ENCODE results near the gene NOTCH1. TPM values are rescaled to one million over a fixed set of nuclear protein-coding genes. Genes with fewer than 3 reads are reported as not detected.

Gene NOTCH1
- total and polyA plus RNA-seq, 2 of the 13 experiments (the other 11 are each of a cell fraction or from before 2014, with no cell fraction given): 0.09 to 0.35 TPM

DNA sequence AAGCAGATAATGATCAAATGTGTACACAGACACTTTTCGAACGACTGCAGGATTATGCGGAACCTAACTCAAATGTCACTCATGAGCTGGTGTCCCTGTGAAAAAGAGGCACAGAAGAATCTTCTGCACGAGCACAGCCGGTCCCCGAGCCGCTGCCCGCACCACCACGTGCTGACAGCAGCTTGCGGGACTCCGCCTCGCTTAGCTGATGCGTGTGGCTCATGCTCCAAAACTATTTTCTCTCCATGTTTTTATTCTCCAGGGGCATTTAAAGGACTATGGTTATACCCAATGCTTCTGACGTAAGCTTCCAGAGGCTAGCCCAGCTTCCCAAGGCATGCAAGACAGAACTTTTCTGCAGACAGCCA lies 72.5 kb downstream of the NOTCH1 start:
- no peak overlapping the region for H3K9ac ChIP-seq (ENCODE audit: insufficient read depth, low read depth, low read length)
- FAIRE-seq: no peak
- in situ Hi-C loops (cut with HindIII; ENCODE audit: extremely low pct_ligation_motif_present, low pct_unique_long_range_greater_than_20kb) (no loop called here), intact Hi-C loops (cut with micrococcal nuclease; ENCODE audit: unreplicated experiment) (no loop called here)
- H3K79me2 ChIP-seq (ENCODE audit: insufficient read depth, low read length): peaks cover 7% of the 10 kb centered on the region
- H3K4me3 ChIP-seq (replicated peaks in 1 of 3; ENCODE audit: insufficient read depth in 1 of 3, low read depth in 2 of 3, low read length in 3 of 3): no peak overlapping the region
- H3K36me3 ChIP-seq (replicated peaks in 1 of 2; ENCODE audit: control insufficient read depth in 1 of 2, insufficient read depth in 2 of 2, low read length in 2 of 2): peaks cover 46 to 98% of the 10 kb centered on the region in 2 experiments
- no peak overlapping the region for H2AFZ ChIP-seq (ENCODE audit: low read length)
- WGBS (ENCODE audit: low lambda C conversion rate): 98% methylated on average over 14 of the region's 14 CpGs
- TF ChIP-seq ZNF550 (CRISPR knock-in tag; IDR thresholded peaks at IDR 0.05; ENCODE audit: borderline replicate concordance): no peak
- no TSS peak for BruUV-seq (replicated peaks)
- peaks cover 20% of the 10 kb centered on the region; the same call in 1 of the 2 replicates for H4K20me1 ChIP-seq (ENCODE audit: insufficient read depth, low read length)
- no peaks in the 10 kb centered on the region for H3K27me3 ChIP-seq (ENCODE audit: control insufficient read depth in 1 of 2, insufficient read depth in 2 of 2, low read length in 2 of 2)
- H3K4me2 ChIP-seq (ENCODE audit: low read depth, low read length): no peak overlapping the region
- POLR2A ChIA-PET: no interaction called here
- no peaks in the 10 kb centered on the region for H3K4me1 ChIP-seq (ENCODE audit: insufficient read depth, low read length)
- H3K27ac ChIP-seq (ENCODE audit: extremely low read length, insufficient read depth, low read length): no peak overlapping the region
- DNase-seq (ENCODE audit: low spot score): no peak
- no peak for ATAC-seq
- H3K9me3 ChIP-seq (ENCODE audit: low read length): no peaks in the 10 kb centered on the region
- CTCF ChIA-PET (ENCODE audit: low intra/inter-chr PET ratio, low total read pairs): no interaction called here

DNA sequence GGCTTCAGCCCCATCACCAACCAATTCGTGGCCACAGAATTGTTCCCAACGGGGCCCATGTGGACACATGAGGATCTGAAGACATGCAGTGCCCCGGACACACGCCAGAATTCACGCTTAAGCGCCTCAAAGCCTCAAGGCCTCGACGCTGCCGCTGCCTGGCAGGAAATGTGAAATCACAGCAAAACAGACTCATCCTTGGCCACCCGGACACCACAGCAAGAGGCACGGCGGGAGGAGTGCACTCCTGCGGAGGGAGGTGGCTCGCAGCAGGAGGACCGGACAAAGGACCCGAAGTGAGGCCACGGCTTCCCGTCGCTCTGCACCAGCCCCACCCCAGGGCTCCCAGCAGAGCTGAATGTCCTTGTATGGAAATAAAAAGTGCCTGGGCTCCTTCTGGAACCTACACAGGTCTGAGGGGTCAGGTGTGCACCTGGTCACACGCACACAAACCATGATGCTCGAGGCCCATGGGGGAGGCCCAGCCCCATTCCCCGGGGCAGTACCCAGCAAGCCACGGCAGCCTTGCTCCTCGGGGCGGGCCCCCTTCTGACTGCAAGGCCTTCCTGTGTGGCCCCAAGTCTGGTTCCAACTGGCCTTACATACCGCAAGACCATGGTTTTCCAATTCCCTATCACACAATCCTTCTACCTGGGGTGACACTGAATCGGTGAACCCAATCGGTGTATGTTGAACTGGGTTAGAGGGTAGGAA lies 73.1 kb downstream of the NOTCH1 start:
- in situ Hi-C loops (cut with HindIII; ENCODE audit: extremely low pct_ligation_motif_present, low pct_unique_long_range_greater_than_20kb): no loop called here
- Histone ChIP-seq H3K4me3 (replicated peaks in 1 of 3; ENCODE audit: insufficient read depth in 1 of 3, low read depth in 2 of 3, low read length in 3 of 3) (no peak overlapping the region), H3K79me2 (ENCODE audit: insufficient read depth, low read length) (peaks cover 3% of the 10 kb centered on the region)

More for the DNA sequence above, 73.1 kb downstream of the NOTCH1 start:
- H2AFZ ChIP-seq (ENCODE audit: low read length): no peak overlapping the region
- no peaks in the 10 kb centered on the region for H3K9me3 ChIP-seq (ENCODE audit: low read length)
- ChIA-PET POLR2A (no interaction called here), CTCF (ENCODE audit: low intra/inter-chr PET ratio, low total read pairs) (no interaction called here)
- no peak overlapping the region for H3K9ac ChIP-seq (ENCODE audit: insufficient read depth, low read depth, low read length)
- TF ChIP-seq CEBPG (CRISPR knock-in tag; IDR thresholded peaks at IDR 0.05) (no peak), ZNF768 (CRISPR knock-in tag; IDR thresholded peaks at IDR 0.05) (peak; percentile 15; the same call in 1 of the 2 replicates), AGO2 (optimal IDR thresholded peaks at IDR 0.05; ENCODE audit: low read depth, low read length) (peak; percentile 31)
- ATAC-seq (no peak), FAIRE-seq (no peak), DNase-seq (ENCODE audit: low spot score) (no peak)
- WGBS (ENCODE audit: low lambda C conversion rate): 92% methylated on average over 15 of the region's 28 CpGs
- H3K27ac ChIP-seq (ENCODE audit: extremely low read length, insufficient read depth, low read length): no peak overlapping the region
- H3K36me3 ChIP-seq (replicated peaks in 1 of 2; ENCODE audit: control insufficient read depth in 1 of 2, insufficient read depth in 2 of 2, low read length in 2 of 2): peaks cover 46 to 98% of the 10 kb centered on the region in 2 experiments
- H3K4me2 ChIP-seq (ENCODE audit: low read depth, low read length): no peak overlapping the region
- H3K4me1 ChIP-seq (ENCODE audit: insufficient read depth, low read length): no peaks in the 10 kb centered on the region
- BruUV-seq (replicated peaks): no TSS peak
- peaks cover 16% of the 10 kb centered on the region; the same call in 1 of the 2 replicates for H4K20me1 ChIP-seq (ENCODE audit: insufficient read depth, low read length)
- no peaks in the 10 kb centered on the region for H3K27me3 ChIP-seq (ENCODE audit: control insufficient read depth in 1 of 2, insufficient read depth in 2 of 2, low read length in 2 of 2)
- intact Hi-C loops (cut with micrococcal nuclease; ENCODE audit: unreplicated experiment): no loop called here
